Body of pancreas (tissue), 4 donors: ENCODE measurements around the gene SLC35D3.

ENCODE experiments used
- POLR2A ChIP-seq, 3 donors: fragments of 450-650 bp; IDR thresholded peaks; one replicate each; pipeline ENCODE4 v1.6.1; 2016; ENCODE audit warnings: antibody characterized with exemption in 3 of 3, mild to moderate bottlenecking in 2 of 3
- TF ChIP-seq, protein P1 (sequence below), 7 experiments: fragments of 450-650 bp in 4 of 7; fragments of 200-600 bp in 3 of 7; sonication (generic) in 3 of 7; IDR thresholded peaks; one replicate each; pipeline ENCODE4 v1.5.1; 2016 to 2019; ENCODE audit warnings: antibody characterized with exemption in 7 of 7

DNA sequence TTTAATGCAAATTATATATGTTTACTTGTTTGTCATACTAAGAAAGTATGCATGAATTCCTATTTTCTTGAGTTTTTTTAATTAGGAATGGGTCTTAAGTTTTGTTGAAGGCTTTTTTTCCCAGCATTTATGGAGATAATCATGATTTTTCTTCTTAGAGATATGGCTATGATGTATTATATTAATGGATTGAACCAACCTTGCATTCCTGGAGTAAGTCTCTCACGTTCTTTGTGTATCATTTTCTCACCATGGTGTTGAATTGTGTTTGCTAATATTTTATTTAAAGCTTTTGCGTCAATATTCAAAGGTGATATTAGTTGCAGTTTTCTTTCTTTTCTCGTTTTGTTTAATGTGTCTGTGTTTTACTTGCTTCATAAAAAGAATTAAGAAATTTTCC is 48.4 kb upstream of the SLC35D3 start:
- TF ChIP-seq, protein P1, sequence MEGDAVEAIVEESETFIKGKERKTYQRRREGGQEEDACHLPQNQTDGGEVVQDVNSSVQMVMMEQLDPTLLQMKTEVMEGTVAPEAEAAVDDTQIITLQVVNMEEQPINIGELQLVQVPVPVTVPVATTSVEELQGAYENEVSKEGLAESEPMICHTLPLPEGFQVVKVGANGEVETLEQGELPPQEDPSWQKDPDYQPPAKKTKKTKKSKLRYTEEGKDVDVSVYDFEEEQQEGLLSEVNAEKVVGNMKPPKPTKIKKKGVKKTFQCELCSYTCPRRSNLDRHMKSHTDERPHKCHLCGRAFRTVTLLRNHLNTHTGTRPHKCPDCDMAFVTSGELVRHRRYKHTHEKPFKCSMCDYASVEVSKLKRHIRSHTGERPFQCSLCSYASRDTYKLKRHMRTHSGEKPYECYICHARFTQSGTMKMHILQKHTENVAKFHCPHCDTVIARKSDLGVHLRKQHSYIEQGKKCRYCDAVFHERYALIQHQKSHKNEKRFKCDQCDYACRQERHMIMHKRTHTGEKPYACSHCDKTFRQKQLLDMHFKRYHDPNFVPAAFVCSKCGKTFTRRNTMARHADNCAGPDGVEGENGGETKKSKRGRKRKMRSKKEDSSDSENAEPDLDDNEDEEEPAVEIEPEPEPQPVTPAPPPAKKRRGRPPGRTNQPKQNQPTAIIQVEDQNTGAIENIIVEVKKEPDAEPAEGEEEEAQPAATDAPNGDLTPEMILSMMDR (IDR thresholded peaks at IDR 0.05) = no peak
- TF ChIP-seq POLR2A (IDR thresholded peaks at IDR 0.05) = no peak
